Measurements from ENCODE around the gene TMEM181.

DNA sequence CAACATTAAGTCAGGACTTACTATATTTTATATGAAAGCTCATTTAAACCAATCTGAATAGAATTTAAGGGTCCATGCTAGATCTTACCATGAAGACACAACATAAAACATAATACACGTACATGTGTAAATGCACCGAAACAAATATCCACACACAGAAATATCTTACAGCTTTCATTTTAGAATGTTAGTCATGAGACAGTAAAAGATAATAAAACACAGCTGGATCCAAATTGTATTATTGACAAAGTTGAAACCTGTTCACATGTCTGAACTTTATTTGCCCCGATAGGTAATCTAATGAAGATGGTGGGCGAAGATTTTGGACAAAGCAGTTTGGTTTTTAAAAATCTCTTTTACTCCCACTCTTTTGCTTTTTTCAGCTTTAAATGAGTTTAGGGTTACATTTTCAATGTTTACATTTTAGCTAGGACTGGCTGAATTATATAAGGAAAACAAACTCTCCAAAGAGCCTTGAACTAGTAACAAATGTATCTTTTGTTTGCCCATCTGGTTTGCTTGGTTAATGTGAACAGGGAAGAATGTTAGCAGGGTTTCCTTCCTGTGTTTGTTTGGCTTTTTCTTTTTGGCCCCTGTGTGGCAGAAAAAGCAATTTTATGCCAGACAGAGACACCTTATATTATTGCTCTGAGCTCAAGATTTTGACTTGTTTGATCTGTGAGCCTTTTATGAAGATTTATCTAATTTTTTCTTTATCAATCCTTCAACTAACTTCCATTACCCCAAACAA lies 5.1 kb upstream of the TMEM181 start:
- TF ChIP-seq, protein P1, sequence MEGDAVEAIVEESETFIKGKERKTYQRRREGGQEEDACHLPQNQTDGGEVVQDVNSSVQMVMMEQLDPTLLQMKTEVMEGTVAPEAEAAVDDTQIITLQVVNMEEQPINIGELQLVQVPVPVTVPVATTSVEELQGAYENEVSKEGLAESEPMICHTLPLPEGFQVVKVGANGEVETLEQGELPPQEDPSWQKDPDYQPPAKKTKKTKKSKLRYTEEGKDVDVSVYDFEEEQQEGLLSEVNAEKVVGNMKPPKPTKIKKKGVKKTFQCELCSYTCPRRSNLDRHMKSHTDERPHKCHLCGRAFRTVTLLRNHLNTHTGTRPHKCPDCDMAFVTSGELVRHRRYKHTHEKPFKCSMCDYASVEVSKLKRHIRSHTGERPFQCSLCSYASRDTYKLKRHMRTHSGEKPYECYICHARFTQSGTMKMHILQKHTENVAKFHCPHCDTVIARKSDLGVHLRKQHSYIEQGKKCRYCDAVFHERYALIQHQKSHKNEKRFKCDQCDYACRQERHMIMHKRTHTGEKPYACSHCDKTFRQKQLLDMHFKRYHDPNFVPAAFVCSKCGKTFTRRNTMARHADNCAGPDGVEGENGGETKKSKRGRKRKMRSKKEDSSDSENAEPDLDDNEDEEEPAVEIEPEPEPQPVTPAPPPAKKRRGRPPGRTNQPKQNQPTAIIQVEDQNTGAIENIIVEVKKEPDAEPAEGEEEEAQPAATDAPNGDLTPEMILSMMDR (IDR thresholded peaks at IDR 0.05; ENCODE audit: low read depth, low read length): no peak
- no peak for TF ChIP-seq EZH2phosphoT487 (IDR thresholded peaks at IDR 0.05; ENCODE audit: low read depth)

Measured in OCI-LY3 (cell line).